ENCODE measurements around the gene USE1.
A peak's percentile ranks its signal among the peaks of the same experiment; 100 is the strongest.

USE1 gene

DNA sequence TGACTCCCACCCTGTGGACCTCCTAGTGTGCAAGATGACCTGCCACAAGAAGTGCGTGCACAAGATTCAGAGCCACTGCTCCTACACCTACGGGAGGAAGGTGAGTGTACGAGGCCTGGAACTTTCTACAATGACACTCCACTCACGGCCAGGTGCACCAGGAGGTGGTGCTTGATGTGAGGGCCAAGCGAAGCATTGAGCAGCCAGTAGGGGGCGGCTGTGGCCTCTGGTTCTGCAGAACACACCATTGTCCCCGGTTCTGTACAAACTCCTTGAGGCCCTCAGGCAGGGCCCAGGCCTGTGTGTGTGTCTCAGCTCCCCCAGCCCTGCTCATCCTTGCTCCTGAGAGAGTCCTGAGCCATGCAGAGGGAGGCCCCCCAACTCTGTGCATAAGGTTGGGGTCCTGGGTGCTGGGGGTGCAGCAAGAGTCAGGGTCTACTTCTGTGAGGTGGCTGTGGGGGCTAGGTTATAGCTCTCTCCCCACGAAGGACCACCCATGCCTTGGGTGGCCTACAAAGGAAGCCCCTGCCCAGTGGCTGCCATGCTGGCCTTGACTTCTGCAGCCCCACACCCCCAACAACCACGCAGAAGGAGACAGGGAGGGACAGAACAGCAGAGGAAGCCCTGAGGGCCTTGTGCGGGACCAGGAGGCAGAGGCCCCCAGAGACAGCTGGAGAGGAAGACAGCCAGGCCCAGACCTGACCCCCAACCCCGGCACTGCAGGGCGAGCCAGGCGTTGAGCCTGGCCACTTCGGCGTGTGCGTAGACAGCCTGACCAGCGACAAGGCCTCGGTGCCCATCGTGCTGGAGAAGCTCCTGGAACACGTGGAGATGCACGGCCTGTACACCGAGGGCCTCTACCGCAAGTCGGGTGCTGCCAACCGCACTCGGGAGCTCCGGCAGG, 9.7 kb upstream of the USE1 start:
- peak; percentile 77 for DNase-seq

DNA sequence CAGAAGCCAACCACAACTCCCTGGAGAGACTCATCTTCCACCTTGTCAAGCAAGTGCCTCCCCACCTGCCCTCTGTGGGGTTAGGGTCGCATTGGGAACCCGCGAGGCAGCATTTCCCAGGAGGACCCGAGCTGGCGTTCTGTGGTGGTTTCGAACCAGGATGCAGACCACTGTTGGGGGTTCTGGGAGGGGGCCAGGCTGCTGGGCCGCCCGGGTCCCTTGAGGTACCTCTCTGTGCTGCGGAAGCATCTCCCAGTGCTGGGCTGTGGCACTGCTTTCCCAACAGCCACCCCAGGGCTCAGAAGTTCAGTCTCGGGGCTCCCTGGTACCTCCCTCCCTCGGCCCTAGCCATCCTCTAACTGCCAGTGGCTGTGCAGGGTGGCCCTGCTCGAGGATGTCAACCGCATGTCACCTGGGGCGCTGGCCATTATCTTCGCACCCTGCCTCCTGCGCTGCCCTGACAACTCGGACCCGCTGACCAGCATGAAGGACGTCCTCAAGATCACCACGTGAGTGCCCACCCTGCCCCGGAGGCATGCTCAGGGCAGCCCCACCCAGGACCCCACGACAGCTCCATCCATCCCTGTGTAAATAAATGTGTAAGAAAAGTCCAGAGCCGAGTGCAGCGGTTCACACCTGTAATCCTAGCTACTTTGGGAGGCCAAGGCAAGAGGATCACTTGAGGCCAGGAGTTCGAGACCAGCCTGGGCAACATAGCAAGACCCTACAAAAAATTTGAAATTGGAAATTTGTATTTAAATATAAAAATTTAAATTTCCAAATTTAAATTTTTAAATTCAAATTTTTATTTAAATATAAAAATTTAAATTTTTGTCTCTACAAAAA, 8.2 kb upstream of the USE1 start:
- no peak for DNase-seq

DNA sequence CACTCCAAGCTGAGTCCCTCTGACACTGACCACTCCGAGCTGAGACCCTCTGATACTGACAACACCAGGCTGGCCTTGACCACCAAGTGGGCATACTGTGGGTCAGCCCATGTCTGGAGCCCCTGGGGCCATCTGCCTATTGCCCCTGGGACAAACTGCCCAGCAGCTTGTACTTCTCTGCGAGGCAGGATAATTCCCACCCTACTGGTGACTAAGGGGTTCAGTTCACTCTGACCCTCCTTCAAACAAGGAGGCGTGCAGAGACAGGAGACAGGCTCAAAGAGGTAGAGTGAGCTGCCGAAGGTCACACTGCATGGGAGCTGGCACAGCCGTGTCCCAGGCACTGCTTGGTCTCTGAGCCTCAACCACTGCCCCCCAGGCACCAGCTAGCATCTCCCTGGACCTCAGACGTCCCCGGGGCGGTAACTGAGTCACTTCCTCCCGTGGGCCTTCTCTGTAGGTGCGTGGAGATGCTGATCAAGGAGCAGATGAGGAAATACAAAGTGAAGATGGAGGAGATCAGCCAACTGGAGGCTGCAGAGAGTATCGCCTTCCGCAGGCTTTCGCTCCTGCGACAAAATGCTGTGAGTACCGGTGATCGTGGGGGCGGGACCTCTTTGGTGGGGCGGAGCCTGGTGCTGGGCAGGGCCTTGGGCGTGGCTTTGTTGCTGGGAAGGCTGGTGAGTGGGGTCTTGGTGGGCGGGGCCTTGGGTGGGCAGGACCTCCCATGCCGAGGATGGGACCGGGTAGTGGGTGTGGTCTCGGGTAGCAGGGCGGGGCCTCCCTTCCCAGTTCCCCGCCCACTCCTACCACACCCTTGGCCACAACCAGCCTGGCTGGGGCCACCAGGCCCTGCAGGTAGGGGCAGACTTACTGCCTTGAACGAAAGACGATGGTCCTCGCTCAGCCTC, 5.8 kb upstream of the USE1 start:
- DNase-seq: peak; percentile 35

DNA sequence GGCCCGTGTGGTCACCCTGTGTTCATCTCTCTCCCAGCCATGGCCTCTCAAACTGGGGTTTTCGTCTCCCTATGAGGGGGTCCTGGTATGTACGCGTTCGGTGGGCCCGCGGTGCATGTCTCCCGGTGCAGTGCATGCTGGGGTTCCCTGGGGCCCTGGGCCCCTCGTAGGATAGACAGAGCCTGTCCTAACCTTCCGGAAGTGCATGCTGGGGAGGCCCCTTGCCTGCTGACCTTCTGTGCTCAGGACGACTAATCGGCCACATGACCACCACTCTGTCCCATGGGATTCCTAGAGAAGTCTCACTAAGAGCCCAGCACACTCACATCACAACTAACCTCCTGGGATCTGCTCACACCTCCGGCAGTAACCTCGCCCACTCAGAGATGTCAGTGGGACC, 4.9 kb upstream of the USE1 start:
- DNase-seq: no peak

DNA sequence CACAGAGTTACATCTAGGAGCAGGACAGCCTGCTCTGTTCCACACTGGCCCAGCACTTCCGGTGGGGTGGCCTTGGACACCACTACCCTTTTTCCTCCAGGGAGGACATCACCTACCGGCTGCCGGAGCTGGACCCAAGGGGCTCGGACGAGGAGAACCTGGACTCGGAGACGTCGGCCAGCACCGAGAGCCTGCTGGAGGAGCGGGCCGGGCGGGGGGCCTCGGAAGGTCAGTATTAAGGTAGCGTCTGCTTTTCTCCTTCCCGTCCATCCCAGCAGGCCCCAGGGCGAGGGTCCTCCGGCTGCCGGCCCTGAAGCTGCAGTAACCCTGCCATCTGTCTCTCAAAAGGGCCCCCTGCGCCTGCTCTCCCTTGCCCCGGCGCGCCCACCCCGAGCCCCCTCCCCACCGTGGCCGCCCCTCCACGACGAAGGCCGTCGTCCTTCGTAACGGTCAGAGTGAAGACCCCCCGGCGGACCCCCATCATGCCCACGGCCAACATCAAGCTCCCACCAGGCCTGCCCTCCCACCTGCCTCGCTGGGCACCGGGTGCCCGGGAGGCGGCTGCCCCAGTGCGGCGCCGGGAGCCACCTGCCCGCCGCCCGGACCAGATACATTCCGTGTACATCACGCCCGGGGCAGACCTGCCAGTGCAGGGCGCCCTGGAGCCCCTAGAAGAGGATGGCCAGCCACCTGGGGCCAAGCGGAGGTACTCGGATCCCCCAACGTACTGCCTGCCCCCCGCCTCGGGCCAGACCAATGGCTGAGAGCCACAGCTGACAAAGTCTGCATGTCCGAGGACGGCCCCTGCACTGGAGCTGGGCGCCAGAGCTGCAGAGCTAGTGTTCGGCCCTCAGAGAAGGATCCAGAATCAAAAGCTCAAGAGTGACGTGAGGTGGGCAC, 3.4 kb upstream of the USE1 start:
- no peak for DNase-seq

DNA sequence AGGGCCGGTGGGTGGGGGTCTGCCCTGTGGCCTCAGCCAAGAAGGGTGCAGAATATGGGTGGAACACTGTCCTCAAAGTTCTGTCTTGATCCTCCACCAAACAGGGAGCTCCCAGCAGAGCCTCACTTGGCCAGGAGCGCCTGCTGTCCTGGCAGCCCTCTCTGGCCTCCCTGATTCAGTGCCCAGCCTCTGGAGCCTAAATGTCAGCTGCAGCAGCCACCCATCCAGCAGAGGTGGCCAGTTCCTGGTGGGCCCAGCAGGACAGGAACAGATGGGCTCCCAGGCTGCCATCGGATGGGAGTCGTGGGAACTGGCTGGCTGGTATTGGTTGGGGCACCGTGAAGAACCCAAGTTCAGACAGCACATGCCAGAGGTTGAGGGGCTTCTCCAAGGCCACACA, 1.8 kb upstream of the USE1 start:
- no peak for DNase-seq

DNA sequence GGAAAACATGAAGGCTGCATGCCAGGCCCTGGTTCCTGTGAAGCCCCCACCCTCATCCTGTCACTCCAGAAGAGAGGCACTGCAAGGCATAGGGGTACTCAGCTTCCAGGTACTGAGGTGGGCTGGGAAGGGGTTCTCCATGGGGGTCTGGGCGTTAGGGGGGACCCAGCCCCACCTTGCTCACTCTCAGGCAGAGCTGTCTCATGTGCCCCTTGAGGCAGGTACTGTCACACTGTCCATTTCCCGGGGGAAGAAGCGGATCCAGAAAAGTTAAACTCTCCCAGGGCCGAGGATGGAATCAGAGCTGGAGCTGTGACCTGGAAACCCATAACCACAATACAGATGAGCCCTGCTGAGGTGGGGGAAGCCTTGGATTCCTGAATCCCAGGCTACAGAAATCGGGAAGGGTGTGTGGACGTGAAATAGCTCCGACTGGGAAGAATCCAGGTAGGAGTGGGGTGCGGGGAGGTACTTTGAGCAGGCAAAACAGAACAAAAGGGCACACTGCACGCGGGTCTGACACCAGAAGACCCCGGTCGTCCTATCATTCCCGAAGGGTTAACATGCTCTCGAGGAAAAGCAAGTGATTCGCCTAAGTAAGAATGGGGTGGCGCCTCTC, 540 bp upstream of the USE1 start:
- DNase-seq: no peak

DNA sequence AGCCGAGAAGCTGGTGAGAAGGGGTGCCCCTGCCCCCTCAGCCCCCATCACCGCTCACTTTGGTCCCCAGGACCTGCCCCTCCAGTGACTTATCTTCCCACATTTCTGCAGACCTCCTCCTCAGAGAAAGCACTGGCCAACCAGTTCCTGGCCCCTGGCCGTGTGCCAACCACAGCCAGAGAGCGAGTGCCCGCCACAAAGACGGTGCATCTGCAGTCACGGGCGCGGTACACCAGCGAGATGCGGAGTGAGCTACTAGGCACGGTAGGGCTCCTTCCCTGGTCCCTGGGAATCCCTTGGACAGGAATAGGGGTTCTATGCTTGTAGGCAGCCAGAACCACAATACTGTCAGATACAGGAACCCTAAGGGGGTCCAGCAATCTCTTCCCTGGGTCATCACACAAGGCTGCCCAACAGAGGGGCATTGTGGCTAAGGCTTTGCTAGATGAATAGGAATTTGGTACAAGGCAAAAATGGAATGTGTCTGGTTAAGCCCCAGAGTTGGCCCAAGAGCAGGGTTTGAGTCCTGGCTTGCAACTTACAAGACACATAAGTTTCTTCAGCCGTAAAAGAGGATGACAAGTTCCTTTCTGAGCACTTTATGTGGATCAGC, 1.0 kb downstream of the USE1 start:
- DNase-seq: no peak

DNA sequence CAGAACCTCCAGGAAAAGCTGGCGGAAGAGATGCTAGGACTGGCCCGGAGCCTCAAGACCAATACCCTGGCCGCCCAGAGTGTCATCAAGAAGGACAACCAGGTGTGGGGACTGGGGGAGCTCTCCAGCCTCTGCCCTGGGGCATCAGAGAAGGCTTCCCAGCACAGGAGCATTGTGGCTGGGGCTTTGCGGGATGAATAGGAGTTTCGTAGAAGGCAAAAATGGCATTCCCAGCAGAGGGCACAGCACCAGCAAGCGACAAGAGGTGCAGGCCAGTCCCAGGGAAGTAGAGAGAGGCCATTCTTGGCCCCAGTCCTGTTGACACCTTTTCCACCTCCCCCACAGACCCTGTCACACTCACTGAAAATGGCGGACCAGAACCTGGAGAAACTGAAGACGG, 4.1 kb downstream of the USE1 start:
- DNase-seq: no peak

DNA sequence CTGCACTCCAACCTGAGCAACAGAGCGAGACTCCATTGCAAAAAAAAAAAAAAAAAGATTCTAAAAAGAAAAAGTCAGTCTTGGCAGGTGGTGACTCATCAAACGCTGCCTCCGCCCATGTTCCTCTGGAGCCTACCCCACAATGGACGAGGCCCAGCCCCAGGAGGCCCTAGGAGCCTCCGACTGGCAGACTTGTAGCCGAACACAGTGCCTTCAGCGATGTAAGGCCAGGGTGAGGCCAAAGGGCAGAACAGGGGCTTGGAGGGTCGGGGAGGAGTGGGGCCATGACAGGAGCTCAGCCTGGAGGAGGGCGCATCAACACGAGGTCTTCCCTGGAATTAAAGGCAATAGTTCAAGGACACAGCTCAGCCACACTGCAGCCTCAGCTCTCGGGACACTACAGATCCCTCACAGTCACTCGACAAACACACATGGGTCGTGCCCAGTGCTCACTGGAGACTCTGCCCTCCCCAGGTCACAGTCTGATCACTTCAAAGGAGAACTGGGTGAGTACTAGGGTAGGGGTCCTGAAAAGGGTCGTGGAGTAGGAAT, 5.1 kb downstream of the USE1 start:
- DNase-seq: peak; percentile 54

DNA sequence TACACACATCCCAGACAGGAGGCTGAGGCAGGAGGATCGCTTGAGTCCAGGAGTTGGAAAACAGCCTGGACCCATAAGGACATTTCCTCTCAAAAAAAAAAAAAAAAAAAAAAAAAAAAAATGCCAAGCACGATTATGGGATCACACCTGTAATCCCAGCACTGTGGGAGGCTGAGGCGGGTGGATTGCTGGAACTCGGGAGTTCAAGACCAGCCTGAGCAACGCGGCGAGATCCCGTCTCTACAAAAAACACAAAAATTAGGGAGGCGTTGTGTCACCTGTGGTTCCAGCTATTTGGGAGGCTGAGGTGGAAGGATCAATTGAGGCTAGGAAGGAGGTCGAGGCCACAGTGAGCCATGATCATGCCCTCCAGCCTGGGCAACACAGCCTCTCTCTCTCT, 9.9 kb downstream of the USE1 start:
- no peak for DNase-seq

DNA sequence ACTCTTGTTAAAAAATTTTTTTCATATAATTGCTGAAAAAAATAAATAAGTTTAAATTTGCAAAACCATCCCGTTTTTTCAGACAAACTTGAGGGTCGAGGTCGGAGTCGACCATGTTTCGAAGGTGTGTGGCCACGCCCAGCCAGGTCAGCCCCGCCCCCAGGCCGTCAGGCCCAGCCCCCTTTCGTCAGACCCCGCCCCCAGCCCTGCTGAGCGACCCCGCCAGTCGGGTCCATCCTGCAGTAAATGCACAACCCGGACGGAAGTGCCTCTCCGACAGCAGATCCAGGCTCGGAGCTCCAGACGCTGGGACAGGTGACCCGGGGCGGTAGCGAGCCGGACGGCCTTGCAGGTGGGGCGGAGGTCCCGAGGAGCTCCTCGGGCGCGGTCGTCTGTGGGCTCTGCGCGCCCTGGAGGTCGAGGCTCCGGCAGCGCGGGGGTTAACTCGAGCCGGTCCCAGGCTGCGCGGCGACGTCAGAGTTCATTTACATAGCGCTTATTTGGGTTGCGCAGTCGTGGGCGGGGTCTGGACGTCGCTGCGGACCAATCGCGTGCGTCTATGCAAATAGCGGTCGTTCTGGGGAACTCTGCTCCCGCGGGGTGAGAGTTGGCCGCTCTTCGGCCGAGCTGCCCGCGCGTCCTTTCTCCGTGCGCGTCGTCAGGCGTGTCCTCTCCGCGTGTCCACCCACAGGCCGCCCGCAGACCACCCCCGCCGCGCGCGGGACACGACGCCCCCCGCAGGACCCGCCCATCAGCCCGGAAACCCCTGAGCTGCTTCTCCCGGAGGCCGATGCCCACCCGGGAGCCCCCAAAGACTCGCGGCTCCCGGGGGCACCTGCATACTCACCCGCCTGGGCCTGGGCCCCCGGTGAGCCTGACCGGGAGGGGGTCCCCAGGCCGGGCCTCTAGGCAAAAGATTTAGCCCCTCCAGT, 11.1 kb downstream of the USE1 start, which contains the start of gene OCEL1:
Gene OCEL1 (plus strand): TSS at position 225 of the 932 bp plus-strand sequence. CDS start 22 bp downstream, at position 247.
- peak; percentile 98 for DNase-seq

DNA sequence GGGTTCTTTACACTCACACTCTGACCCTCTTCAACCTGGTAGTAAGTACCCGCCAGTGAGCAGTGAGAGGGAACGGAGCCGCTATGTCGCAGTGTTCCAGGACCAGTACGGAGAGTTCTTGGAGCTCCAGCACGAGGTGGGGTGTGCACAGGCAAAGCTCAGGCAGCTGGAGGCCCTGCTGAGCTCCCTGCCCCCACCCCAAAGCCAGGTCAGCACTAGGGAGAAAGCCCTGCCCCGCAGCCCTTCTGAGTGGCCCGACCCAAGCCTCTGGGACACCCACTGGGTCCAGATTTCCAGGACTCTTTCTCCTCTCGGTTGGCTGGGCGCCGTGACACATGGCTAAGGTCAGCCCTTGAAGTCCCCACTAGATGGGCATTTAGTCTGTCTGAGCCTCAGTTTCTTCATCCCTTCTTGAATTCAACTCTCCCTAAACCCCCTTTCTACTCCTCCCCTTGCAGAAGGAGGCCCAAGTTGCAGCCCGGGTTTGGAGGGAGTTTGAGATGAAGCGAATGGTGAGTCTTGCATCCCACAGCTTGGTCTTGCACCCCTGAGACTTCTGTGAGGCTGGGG, 12.7 kb downstream of the USE1 start:
- no peak for DNase-seq

DNA sequence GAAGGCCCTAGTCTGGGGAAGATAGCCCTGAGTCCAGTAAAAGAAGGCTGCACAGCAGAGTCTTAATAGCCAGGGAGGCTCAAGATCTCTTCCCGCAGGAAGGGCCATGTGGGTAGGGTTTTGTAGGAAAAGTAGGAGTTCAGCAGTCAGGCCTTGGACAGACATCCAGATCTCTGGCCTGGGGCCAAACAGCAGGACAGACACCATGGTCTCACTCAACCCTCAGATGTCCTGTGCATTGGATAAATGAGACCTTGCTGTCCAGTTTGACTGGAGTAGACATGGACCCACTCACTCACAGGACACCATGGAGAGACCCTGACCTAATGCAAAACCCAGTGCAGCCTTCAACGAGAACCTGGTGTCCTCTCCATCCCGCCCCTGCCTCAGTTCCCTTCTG, 14.7 kb downstream of the USE1 start:
- DNase-seq: no peak

DNA sequence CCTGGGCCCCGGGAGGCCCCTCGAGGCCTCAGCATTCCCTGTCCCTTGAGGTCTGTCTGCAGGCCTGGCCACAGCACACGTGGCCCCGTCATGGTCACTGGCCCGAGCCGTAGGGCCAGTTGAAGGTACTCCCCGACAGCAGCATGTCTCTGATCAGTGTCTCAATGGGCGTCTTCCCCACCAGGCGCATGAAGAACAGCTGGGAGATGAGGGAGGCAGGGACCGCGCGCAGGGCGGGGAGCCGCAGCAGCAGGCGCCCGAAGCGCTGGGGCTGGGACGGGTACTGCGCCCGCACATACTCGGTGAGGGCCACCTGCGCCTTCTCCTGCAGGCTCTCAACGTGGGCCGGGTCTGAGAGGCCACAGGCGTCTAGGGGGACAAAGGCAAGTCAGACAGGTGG, 17.1 kb downstream of the USE1 start:
- no peak for DNase-seq

DNA sequence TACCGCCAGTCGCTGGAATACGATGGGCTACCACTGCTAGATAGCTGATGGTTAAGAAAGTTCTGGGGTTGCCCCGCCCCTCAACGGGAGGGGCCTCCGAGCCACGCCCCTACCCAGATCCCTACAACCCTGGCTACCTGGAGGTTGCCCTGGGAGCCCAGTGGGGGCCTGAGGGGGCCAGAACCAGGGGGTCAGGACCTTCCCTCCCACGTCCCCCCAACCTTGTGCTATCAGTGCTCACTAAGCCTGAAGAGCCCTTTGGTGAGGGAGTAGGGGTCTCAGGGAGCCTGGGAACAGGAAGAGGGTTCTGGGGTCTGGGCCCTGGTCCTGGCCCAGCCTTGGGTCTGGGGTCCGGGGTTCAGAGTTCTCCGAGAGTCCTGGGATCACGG, 19.7 kb downstream of the USE1 start:
- DNase-seq: peak; percentile 79

DNA sequence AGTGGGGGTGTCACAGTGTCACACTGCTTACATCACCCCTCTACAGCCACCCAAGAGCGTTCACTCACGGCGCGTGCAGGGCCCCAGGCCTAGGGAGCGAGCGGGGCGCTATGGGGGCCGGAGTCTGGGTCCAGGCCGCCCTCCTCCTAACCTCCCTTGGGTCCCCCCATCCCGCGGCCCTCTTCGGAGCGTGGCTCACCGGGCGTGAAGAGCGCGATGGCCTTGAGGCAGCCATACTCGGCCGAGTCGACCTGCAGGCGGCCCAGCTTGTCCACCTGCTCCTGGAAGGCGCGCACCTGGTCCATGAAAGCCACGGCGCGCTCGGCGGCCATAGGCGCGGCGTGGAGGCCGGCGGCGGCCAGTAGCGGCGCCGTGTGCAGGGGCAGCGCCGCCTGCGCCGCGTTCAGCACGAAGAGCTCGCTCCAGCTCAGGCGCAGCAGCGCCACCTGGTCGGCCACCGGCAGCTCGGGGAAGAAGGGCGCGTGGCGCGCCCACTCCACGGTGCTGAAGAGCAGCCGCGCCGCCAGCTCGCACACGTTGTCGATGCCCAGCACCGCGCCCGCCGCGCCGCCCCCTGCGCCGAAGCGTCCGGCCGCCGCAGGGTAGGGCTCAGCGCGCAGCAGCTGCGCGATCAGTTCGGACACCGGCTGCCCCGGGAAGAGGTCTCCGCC, 20.3 kb downstream of the USE1 start:
- peak; percentile 85 for DNase-seq
